Measurements from ENCODE around the gene NTN1. TPM values are rescaled to one million over a fixed set of nuclear protein-coding genes. Genes with fewer than 3 reads are reported as not detected.

NTN1 gene
- total and polyA plus RNA-seq, 2 experiments from 2014 or later: 0.42 to 2.1 TPM

- no peak overlapping the region for H3K27ac ChIP-seq
- H3K4me1 ChIP-seq (ENCODE audit: insufficient read depth): peaks cover 4% of the 10 kb centered on the region
- peaks cover 13% of the 10 kb centered on the region for H3K27me3 ChIP-seq
- H3K9me2 ChIP-seq (replicated peaks; ENCODE audit: insufficient read depth): no peaks in the 10 kb centered on the region
- no peak overlapping the region for H2AFZ ChIP-seq
- no peak for DNase-seq (ENCODE audit: low spot score)
- H3K79me2 ChIP-seq: no peaks in the 10 kb centered on the region
- no peaks in the 10 kb centered on the region for H4K20me1 ChIP-seq (ENCODE audit: insufficient read depth, poor library complexity, severe bottlenecking)
- WGBS (ENCODE audit: low lambda C conversion rate, missing lambda C conversion rate): 76% methylated on average over 4 of the region's 4 CpGs
- no peak overlapping the region for H3K4me3 ChIP-seq
- H3K9me3 ChIP-seq (ENCODE audit: low read depth): no peaks in the 10 kb centered on the region
- H3K36me3 ChIP-seq (replicated peaks; ENCODE audit: insufficient read depth, low read depth): no peaks in the 10 kb centered on the region
- TF ChIP-seq EZH2phosphoT487 (IDR thresholded peaks at IDR 0.05; ENCODE audit: low read depth, severe bottlenecking, unreplicated experiment) (no peak), EZH2 (IDR thresholded peaks at IDR 0.05; ENCODE audit: borderline replicate concordance) (no peak)
- TF ChIP-seq, protein P1, sequence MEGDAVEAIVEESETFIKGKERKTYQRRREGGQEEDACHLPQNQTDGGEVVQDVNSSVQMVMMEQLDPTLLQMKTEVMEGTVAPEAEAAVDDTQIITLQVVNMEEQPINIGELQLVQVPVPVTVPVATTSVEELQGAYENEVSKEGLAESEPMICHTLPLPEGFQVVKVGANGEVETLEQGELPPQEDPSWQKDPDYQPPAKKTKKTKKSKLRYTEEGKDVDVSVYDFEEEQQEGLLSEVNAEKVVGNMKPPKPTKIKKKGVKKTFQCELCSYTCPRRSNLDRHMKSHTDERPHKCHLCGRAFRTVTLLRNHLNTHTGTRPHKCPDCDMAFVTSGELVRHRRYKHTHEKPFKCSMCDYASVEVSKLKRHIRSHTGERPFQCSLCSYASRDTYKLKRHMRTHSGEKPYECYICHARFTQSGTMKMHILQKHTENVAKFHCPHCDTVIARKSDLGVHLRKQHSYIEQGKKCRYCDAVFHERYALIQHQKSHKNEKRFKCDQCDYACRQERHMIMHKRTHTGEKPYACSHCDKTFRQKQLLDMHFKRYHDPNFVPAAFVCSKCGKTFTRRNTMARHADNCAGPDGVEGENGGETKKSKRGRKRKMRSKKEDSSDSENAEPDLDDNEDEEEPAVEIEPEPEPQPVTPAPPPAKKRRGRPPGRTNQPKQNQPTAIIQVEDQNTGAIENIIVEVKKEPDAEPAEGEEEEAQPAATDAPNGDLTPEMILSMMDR (IDR thresholded peaks at IDR 0.05; ENCODE audit: poor library complexity): no peak
- no peak overlapping the region for H3K4me2 ChIP-seq
These were observed 32.1 kb downstream of the NTN1 start for GRCh38 chr17:9053406-9053805.

GRCh38 chr17:9054126-9054975 lies 33.0 kb downstream of the NTN1 start:
- no peak overlapping the region for H3K4me3 ChIP-seq
- no peak for DNase-seq (ENCODE audit: low spot score)
- H3K36me3 ChIP-seq (replicated peaks; ENCODE audit: insufficient read depth, low read depth): no peaks in the 10 kb centered on the region
- no peak overlapping the region for H2AFZ ChIP-seq
- H3K27me3 ChIP-seq: peaks cover 13% of the 10 kb centered on the region
- H3K4me1 ChIP-seq (ENCODE audit: insufficient read depth): peaks cover 4% of the 10 kb centered on the region
- H3K9me3 ChIP-seq (ENCODE audit: low read depth): no peaks in the 10 kb centered on the region
- H3K79me2 ChIP-seq: no peaks in the 10 kb centered on the region
- H3K4me2 ChIP-seq: peak overlapping the region; percentile 35
- no peak overlapping the region for H3K27ac ChIP-seq
- H4K20me1 ChIP-seq (ENCODE audit: insufficient read depth, poor library complexity, severe bottlenecking): no peaks in the 10 kb centered on the region
- no peaks in the 10 kb centered on the region for H3K9me2 ChIP-seq (replicated peaks; ENCODE audit: insufficient read depth)
- WGBS (ENCODE audit: low lambda C conversion rate, missing lambda C conversion rate): 47% methylated on average over 27 of the region's 27 CpGs
- TF ChIP-seq EZH2 (IDR thresholded peaks at IDR 0.05; ENCODE audit: borderline replicate concordance) (no peak), EZH2phosphoT487 (IDR thresholded peaks at IDR 0.05; ENCODE audit: low read depth, severe bottlenecking, unreplicated experiment) (no peak)
- TF ChIP-seq, protein P1 (IDR thresholded peaks at IDR 0.05; ENCODE audit: poor library complexity): no peak

- 99% methylated on average over 3 of the region's 4 CpGs for WGBS (ENCODE audit: low lambda C conversion rate, missing lambda C conversion rate)
- Histone ChIP-seq H3K9me2 (replicated peaks; ENCODE audit: insufficient read depth) (no peaks in the 10 kb centered on the region), H3K79me2 (no peaks in the 10 kb centered on the region), H3K27me3 (peaks cover 13% of the 10 kb centered on the region), H3K4me1 (ENCODE audit: insufficient read depth) (peaks cover 4% of the 10 kb centered on the region), H3K36me3 (replicated peaks; ENCODE audit: insufficient read depth, low read depth) (no peaks in the 10 kb centered on the region), H3K4me3 (no peak overlapping the region), H3K27ac (no peak overlapping the region), H3K4me2 (no peak overlapping the region), H2AFZ (no peak overlapping the region), H4K20me1 (ENCODE audit: insufficient read depth, poor library complexity, severe bottlenecking) (no peaks in the 10 kb centered on the region), H3K9me3 (ENCODE audit: low read depth) (no peaks in the 10 kb centered on the region)
- TF ChIP-seq, protein P1 (IDR thresholded peaks at IDR 0.05; ENCODE audit: poor library complexity): no peak
- no peak for TF ChIP-seq EZH2 (IDR thresholded peaks at IDR 0.05; ENCODE audit: borderline replicate concordance)
- no peak for TF ChIP-seq EZH2phosphoT487 (IDR thresholded peaks at IDR 0.05; ENCODE audit: low read depth, severe bottlenecking, unreplicated experiment)
- DNase-seq (ENCODE audit: low spot score): no peak
These were observed 34.0 kb downstream of the NTN1 start for GRCh38 chr17:9055281-9055680.

Measured in hepatocyte (in vitro differentiated cells).